HepG2 (cell line): ENCODE measurements around the gene CAMSAP2. TPM values are rescaled to one million over a fixed set of nuclear protein-coding genes. Genes with fewer than 3 reads are reported as not detected.

ENCODE experiments used
- AGO1 ChIP-seq: fragments of 200-400 bp; formaldehyde crosslinking; IDR thresholded peaks from 2 replicates; pipeline ENCODE4 v1.6.1; 2017; ENCODE audit warnings: mild to moderate bottlenecking, low read depth, low read length, moderate library complexity; ENCODE audit not compliant: poor library complexity, severe bottlenecking
- ARID5B ChIP-seq: IDR thresholded peaks from 2 replicates; pipeline ENCODE4 v1.4.0; 2020; ENCODE audit warnings: mild to moderate bottlenecking, missing genetic modification reagents
- BCL6 ChIP-seq: IDR thresholded peaks from 2 replicates; pipeline ENCODE4 v1.6.1; 2016; ENCODE audit warnings: missing genetic modification reagents, missing compliant biosample characterization
- DNMT1 ChIP-seq: sonication (generic); formaldehyde crosslinking; IDR thresholded peaks from 2 replicates; pipeline ENCODE4 v1.5.1; 2020; ENCODE audit warnings: mild to moderate bottlenecking, missing genetic modification reagents
- ELF1 ChIP-seq: sonication (generic); formaldehyde crosslinking; IDR thresholded peaks from 2 replicates; pipeline ENCODE4 v1.4.0; 2020; ENCODE audit warnings: missing genetic modification reagents
- GMEB2 ChIP-seq: IDR thresholded peaks from 2 replicates; pipeline ENCODE4 v1.6.1; 2016; ENCODE audit warnings: missing biosample characterization, missing genetic modification reagents, low read depth
- SNAPC4 ChIP-seq: sonication (generic); formaldehyde crosslinking; IDR thresholded peaks from 2 replicates; pipeline ENCODE4 v1.4.0; 2020; ENCODE audit warnings: mild to moderate bottlenecking, missing genetic modification reagents
- SOX13 ChIP-seq, 3 experiments: fragments of 450-650 bp in 1 of 3; sonication (generic) in 1 of 3; formaldehyde crosslinking in 1 of 3; IDR thresholded peaks in 2 of 3; conservative IDR thresholded peaks in 1 of 3; 2 replicates each; pipeline versions ENCODE4 v1.5.0 to v1.6.1; 2016 to 2020; ENCODE audit warnings: antibody characterized with exemption in 1 of 3, mild to moderate bottlenecking in 1 of 3, missing compliant biosample characterization in 1 of 3, missing genetic modification reagents in 1 of 3, moderate library complexity in 1 of 3
- THAP11 ChIP-seq: IDR thresholded peaks from 2 replicates; pipeline ENCODE4 v1.6.1; 2016; ENCODE audit warnings: missing biosample characterization, missing genetic modification reagents
- ZBTB39 ChIP-seq: sonication (generic); formaldehyde crosslinking; IDR thresholded peaks from 2 replicates; pipeline ENCODE4 v1.5.0; 2020; ENCODE audit warnings: missing genetic modification reagents
- ZNF30 ChIP-seq: sonication (generic); formaldehyde crosslinking; IDR thresholded peaks from 2 replicates; pipeline ENCODE4 v1.5.0; 2020; ENCODE audit warnings: mild to moderate bottlenecking, missing genetic modification reagents
- polyA plus RNA-seq, 8 experiments: library from polyadenylated mRNA; depleted of rRNA in 3 of 8; stranded (reverse) in 7 of 8; unstranded in 1 of 8; fragments of >200 nt; fragmentation: Illumina TruSeq in 4 of 8; extraction: Trizol in 4 of 8; gene quantifications; 2 replicates each; pipeline versions ENCODE4 v1.2.1 to v1.2.3, GENCODE V29; 2011 to 2016; ENCODE audit warnings: low read depth in 4 of 8, missing spikeins in 1 of 8, mixed read lengths in 1 of 8; ENCODE audit not compliant: insufficient read depth in 1 of 8
- total RNA-seq, 5 experiments: library from RNA; depleted of rRNA; stranded (reverse); fragments of >200 nt; fragmentation: Illumina TruSeq; extraction: Trizol; gene quantifications; 2 replicates each; pipeline ENCODE4 v1.2.3, GENCODE V29; 2016; ENCODE audit warnings: low read depth in 1 of 5
- TF ChIP-seq, protein P1 (sequence below): sonication (generic); formaldehyde crosslinking; conservative IDR thresholded peaks from 2 replicates; pipeline ENCODE4 v1.4.0; 2020; ENCODE audit warnings: missing genetic modification reagents

The CAMSAP2 gene
- total and polyA plus RNA-seq, 2 of the 13 experiments (the other 11 are each of a cell fraction or from before 2014, with no cell fraction given), result 3.4 to 8.2 TPM

DNA sequence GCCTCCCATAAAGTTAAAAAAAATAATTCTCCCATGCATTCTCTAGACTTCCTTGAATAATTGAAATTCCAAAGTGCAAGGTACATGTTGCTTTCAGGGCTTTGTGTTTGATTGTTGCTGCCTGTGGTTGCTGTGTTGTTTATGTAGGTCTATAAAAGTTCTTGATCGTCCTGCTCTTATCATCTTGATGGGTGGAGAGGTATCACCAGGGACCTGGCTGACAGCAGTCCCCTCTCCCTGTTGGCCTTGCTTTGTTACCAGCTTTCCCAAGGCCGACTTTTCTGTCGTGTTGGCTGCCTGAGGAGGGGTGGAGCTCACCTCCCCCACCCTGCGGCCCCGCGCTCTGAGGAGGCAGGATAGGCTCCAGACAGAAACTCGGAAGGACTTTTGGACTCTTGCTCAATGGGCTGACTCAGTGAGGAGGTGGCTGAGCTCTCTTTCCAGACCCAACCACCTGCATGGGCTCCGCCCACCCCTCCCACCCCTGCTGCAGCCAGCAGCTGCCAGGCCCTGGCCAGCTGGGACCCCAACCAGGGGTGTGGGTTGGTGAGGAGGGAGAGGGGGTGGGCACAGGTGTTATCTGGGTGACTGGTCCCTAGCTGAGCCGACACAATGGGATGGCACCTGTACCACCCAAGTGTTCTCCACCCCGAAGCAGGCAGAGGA, 158.0 kb downstream of the CAMSAP2 start (continued):
- TF ChIP-seq, protein P1, sequence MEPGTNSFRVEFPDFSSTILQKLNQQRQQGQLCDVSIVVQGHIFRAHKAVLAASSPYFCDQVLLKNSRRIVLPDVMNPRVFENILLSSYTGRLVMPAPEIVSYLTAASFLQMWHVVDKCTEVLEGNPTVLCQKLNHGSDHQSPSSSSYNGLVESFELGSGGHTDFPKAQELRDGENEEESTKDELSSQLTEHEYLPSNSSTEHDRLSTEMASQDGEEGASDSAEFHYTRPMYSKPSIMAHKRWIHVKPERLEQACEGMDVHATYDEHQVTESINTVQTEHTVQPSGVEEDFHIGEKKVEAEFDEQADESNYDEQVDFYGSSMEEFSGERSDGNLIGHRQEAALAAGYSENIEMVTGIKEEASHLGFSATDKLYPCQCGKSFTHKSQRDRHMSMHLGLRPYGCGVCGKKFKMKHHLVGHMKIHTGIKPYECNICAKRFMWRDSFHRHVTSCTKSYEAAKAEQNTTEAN, result no peak
- no peak for TF ChIP-seq DNMT1 (CRISPR knock-in tag)
- peak; percentile 97 for TF ChIP-seq ARID5B (CRISPR knock-in tag)
- TF ChIP-seq THAP11 (CRISPR knock-in tag), result peak; percentile 77
- peak; percentile 53; the same call in 1 of the 2 replicates for TF ChIP-seq ELF1 (CRISPR knock-in tag)
- TF ChIP-seq ZNF30 (CRISPR knock-in tag), result no peak
- no peak for TF ChIP-seq GMEB2
- TF ChIP-seq ZBTB39, result no peak
- 0 out of 2 replicates have a peak, but pooled peaks have one; percentile 23 for TF ChIP-seq SOX13 (IDR thresholded peaks at IDR 0.05)
- TF ChIP-seq SOX13 (CRISPR knock-in tag; conservative IDR thresholded peaks at IDR 0.05 in 1 of 2, IDR thresholded peaks at IDR 0.05 in 1 of 2), result peak in 1 of 2 experiments; percentile 90; a peak in 2 of 4 replicates
- TF ChIP-seq AGO1, result no peak
- TF ChIP-seq SNAPC4 (CRISPR knock-in tag), result no peak
- peak; percentile 86 for TF ChIP-seq BCL6 (CRISPR knock-in tag)
